ENCODE results near the gene RNF151.
A peak's percentile ranks its signal among the peaks of the same experiment; 100 is the strongest.
"Not testable (repeated sequence)": the region's sequence is repeated elsewhere in the genome, so short reads cannot be mapped to it uniquely, and the experiment has no call there.

Gene RNF151, protein sequence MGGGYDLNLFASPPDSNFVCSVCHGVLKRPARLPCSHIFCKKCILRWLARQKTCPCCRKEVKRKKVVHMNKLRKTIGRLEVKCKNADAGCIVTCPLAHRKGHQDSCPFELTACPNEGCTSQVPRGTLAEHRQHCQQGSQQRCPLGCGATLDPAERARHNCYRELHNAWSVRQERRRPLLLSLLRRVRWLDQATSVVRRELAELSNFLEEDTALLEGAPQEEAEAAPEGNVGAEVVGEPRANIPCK

DNA sequence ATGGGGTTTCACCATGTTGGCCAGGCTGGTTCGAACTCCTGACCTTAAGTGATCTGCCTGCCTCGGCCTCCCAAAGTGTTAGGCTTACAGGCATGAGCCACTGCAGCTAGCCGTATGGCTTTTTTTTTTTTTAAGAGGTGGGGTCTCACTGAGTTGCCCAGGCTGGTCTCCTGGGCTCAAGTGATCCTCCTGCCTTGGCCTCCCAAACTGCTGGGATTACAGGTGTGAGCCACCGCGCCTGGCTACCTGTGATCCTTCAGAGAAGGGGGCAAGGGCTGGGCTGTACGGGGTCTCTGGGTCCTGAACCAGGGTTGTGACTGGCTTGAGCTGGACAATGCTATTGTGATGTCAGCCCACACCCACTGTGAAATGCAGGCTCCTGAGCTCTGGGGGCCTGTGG, at the start of gene RNF151:
Gene RNF151 (plus strand): TSS at position 397 of the 400 bp plus-strand sequence. CDS start 26 bp downstream, outside the sequence.
- DNase-seq = no peak

DNA sequence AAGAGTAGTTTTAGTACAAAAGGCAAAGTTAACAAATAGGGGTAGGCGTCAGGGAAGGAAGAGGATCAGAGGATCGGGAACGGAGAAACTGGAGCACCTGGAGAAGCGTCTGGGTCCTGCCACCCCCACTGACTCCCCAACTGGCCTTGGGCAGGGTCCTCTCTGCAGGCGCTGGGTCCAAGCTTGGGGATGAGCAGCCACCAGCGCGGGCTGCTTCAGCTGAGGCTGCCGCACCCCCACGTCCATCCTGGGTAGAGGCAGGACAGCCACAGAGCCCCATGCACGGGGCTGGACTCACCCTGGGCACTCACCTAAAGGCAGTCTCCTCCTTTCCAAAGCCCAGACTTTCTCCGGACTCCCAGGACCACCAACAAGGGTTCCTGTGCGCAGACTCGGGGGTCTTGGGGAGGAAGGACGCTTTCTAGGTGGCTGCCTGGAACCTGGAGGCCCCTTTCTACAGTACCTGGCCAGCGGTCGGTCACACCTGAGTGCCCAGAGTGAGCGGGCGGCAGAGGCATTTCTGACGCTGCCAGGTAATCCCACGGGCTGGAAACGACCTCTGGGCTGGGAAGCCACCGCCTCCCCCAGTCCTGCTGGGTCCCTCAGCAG, 49.5 kb upstream of the RNF151 start:
- no peak for DNase-seq

DNA sequence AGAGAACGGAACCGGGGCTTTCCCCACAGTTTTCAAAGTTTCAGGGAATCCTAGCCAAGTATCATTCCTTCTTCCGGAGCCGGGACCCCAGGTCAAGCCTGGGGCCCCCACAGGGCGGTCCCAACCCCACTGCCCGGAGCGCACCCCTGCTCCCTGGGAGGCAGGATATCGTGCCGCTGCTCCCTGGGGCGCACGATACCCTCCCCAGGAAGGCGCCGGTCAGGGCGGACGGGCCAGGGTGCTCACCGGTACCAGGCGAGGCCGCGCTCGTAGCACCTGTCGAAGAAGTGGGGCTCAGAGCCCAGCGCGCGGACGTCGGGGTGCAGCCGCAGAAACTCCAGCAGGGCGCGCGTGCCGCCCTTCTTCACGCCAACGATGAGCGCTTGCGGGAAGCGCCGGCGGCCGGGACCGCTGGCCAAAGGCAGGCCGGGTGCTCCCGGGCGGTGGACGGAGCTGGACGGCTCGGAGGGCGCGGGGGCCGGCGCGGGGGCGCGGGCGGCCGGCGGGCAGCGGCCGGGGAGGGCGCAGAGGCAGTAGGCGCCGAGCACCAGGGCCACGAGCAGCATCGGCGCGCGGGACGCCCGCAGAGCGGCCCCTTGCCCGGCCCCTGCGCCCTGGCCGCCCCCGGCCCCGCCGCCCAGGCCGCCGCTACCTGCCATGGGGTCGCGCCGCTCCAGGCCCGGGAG, 48.8 kb upstream of the RNF151 start:
- DNase-seq = no peak

DNA sequence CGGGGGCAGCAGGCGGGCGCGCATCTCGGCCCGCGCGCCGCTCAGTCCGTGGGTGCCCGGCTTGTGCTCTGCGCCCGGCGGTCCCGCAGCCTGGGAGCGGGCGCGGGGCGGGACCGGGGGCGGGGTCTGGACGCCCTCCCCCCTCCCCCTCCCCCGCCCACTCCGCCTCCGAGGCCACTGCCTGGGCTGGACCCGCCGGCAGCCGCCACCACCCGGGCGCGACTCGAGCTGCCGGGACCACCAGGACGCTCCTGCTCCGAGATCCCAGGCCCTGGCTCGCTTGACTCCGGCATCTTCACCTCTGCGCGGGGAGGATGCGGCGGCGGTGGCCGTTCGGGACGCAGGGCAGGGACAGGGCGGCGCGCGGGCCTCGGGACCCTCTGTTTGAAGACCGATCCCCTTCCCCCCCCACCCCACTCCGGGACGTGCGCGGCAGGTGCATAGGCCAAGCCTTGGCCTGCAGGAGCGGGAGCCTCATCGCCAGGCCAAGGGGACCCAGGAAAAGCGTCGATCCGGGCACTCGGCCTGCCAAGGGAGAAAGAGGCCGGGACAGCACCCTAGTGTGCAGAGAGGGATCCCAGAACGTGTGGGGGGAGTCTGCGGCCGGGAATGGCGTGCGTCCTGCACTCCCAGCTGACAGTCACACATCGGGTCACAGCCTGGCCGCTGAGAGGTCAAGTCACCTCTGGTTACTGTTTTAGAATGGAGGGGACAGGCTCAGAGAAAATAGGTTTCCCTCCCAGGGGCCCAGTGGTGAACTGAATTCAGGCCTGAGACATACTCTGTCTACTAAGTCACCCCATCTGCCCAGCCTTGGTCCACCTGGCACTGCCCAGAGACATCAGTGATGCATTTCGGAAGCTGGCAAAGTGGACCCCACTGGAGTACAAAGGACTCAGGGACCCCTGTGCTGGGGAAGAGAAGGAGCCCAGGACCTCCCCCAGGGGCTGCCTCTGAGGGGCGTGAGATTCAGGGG, 48.0 kb upstream of the RNF151 start, which contains the start of gene HS3ST6:
Gene HS3ST6 (minus strand): TSS at position 65 of the 976 bp plus-strand sequence. CDS start 92 bp downstream, outside the sequence.
- DNase-seq = no peak

DNA sequence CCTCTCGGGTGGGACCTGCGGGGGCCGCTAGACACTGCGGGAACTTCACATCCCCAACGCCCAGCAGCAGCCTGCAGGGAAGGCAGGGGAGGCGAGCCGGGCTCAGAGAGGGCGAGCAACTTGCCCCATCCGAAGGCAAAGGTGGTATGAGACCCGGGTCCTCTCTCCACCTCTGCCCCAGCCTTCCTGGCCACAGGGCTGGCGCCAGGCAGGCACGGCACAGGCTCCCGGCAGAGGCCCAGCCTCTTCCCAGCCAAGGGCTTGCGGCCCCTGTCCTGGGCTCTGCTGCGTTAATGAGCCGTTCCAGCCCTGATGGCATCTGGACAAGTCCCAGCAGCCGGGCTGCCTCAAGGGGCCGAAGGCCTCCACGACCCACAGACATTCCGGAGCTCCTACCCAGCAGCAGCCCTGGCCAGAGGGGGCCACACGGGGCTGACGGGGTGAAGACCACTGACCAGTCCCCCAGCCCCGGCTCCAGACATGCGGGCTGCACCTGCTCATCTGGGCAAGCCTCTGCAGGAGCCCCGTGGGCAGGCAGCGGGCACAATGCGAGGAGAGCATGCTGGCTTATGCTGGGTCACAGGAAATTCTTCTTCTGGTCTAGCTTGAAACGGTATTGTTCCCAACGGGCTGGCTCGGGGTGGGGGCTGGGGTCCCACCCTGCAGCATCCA, 47.2 kb upstream of the RNF151 start:
- DNase-seq = no peak

DNA sequence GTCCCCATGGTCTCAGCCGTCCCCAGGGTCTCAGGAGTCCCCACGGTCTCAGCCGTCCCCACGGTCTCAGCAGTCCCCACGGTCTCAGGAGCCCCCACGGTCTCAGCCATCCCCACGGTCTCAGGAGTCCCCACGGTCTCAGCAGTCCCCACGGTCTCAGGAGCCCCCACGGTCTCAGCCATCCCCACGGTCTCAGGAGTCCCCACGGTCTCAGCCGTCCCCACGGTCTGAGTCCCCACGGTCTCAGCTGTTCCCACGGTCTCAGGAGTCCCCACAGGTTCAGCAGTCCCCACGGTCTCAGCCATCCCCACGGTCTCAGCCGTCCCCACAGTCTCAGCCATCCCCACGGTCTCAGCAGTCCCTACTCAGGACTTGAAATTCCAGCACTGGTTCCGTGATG, 46.5 kb upstream of the RNF151 start:
- not testable (repeated sequence) for DNase-seq

DNA sequence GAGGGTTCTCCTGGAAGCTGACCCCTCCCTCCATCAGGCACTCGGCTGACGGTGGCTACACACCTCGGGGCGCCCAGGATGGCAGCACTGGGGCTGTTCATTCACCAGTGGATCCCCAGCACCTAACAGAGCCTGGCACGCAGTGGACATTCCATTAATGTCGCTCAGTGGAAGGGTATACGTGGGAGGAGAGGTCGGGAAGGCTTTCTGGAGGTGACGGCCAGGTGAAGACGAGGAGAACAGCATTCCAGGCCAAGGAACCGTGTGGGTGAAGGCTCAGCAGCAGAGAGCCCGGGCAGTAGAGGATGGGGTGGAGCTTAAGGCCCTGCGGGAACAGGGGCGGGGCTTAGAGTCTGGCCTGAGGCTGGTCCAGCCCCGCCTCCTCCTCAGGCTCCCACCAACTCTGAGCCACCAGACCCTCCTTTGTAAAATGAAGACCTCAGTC, 45.9 kb upstream of the RNF151 start:
- DNase-seq = no peak

DNA sequence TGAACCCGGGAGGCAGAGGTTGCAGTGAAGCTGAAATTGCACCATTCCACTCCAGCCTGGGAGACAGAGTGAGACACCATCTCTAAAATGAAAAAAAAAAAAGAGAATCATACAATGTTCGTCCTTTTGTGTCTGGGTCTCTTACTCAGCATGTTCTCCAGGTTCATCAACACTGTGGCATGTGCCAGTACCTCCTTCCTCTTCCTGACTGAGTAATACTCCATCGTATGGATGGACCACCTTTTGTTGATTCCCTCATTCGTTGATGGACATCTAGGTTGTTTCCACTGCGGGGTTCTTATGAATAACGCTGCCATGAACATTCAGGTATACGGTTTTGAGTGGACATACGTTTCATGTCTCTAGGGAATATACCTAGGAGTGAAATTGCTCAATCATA, 44.3 kb upstream of the RNF151 start:
- DNase-seq = no peak

DNA sequence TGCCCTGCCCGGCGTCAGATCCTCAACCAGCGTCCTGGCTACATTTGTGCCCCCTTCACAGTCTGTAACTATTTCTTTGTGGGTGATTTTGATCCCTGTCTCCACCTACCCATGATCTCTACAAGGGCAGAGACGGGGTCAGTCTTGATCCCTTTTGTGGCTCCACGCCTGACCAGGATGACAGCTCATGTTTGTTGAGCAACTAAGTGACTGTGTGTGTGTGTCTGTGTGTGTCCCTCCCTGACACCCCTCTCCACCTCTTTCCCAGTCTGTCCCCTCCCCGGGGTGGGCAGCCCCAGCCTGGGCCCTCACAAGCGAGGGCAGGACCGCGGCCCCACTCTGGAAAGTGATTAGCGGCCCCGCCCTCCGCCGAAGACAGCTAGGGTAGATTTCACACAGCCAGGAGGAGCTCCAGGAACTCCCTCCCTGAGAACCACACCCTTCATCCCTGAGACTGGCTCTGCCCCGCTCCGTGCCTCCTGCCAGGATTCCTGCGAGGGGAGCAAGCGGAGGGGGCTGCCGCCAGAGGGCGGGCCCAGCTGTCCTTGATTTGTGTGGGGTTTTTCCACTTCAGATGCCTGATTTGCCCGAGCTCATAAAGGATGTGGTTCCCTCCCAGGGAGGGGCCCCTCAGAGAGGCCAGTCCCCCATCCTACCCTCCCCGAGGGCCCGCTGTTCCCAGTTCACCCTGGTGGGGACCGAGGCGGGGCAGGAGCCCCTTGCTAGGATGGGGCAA, 43.2 kb upstream of the RNF151 start:
- DNase-seq = no peak

DNA sequence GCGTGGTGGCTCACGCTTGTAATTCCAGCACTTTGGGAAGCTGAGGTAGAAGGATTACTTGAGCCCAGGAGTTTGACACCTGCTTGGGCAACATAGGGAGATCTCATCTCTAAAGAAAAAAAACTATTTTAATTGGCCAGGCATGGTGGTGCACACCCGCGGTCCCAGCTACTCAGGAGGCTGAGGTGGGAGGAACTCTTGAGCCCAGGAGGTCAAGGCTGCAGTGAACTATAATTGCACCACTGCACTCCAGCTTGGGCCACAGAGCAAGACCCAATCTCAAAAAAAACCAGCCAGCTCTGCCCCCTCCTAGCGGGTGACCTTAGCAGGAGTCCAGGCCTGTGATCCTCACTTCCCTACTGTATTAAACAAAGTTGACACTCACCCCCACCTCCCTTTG, 42.6 kb upstream of the RNF151 start:
- DNase-seq = no peak

DNA sequence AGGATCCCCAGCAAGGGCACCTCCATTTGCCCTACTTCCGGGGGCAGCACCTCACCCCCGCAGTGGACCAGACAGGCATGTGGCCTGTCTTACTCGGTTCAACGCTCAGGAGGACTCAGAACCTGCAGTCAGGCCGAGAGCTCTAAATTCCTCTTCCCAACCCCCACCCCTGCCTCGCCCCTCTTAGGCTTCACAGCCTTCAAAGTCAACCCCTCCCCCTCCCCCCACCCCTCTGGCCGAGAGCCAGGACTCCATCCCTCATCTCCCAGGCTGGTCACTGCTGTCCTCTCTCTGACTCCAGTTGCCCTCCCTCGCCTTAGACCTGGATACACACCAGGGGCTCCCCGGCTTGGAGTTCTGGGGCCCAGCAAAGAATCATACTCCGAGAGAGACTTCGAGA, 40.4 kb upstream of the RNF151 start:
- DNase-seq = no peak

DNA sequence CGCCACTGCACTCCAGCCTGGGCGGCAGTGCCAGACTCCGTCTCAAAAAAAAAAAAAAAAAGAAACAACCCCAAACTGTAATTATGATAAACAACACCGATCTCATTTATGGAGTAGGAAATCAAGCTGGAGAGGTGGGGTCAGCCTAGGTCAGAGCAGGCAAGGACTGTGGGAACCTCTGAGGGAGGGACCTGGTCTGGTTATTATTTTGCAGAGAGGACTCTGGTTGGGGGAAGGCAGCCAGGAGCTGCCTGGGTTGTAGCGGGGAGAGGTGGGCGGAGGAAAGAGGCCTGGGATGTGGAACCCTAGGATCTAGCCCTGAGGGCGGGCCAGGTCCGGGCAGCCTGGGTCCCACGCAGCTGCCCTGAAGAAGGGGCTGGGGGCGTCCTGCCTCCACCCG, 37.6 kb upstream of the RNF151 start:
- DNase-seq = no peak

DNA sequence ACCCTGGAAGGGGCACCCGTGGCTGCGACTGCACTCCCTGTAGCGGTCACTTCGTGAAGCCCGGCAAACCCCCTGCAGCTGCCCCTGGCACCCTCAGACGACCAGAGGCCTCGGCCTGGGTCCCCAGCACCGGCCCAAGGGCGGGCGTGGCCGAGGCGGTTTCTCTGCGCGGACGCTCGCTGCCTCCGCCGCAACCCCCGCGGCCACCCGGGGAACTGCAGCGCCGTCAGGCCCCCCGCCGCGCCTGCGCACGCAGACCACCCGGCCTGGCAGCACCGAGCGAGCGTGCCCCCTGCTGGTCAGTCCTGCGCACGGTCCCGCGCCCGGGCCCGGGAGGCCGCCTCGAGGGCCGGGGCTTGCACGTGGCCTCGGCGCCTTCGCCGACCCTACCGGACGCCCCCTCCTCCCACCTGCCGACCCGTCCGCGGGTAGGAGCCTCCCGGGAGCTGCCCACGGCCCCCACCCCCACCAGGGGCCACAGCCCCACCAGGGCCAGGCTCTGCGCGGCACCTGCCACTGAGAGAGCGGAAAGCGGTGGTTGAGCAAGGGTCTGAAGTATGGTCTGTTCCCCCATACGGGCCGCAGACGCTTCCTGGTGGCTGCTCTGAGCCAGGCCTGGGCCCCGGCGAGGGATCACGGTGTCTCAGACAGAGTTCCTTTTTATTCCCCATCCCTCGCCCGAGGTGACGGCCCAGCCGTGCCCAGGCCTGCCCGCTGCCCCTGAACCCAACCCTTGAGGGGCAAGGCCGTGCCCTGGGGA, 36.9 kb upstream of the RNF151 start:
- peak; percentile 90 to 91 for DNase-seq

DNA sequence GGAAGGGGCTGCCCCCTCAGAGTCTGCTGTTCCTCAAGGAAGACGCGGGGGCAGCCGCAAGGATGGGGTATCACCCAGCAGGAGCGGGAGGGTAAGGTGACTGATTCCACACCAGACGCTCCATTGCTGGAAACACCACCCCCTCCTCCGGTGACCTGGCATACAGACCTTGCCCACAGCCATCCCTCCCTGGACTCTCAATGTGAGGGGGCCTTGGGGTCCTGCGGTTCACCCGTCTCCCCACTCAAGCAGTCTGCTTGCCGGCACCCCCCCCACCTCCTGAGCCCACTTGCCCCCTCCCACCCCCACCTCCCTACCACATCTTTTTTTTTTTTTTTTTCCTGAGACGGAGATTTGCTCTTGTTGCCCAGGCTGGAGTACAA, 36.3 kb upstream of the RNF151 start:
- DNase-seq = no peak

DNA sequence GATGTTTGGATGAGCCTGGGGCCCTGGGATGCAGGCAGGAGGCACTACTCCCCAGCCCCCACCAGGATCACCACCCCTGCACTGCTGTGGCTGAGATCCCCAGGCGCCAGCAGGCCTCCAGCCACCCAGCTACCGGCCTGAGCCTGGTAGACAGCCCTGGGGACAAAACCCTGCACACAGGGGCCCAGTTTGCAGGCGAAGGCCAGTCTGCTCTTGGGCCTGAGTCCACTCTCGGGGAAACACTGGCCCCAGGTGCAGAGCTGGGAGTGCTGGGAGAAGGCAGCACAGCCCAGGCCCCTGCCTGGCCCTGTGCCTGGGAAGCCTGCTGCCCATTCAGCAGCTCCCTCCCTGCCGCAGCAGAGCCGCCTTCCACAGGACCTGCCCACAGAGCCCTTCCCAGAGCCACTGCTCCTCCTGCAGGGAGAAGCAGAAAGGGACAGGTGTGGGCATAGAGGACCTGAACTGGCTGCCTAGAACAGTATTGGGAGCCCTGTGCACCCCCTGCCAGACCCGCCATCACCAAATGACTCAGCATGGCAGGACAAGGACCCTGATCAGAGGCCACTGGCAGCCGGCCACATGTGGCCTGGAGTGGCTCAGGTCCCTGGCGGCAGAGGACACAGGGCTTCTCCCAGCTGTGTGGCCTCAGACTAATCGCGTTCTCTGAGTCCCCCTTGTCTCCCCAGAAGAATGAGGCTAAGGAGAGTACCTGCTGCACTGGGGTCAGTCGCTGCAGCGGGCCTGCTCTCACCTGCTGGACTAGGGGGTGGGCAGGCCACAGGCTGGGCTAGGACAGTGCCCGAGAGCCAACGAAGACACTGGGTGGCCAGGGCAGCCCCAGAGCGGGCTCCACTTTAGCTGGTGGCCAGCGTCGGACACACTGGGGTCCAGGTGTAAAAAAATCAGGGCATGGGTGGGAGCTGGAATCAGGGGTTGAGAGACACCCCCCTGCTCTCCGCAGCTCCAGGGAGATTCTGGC, 34.3 kb upstream of the RNF151 start:
- no peak for DNase-seq

DNA sequence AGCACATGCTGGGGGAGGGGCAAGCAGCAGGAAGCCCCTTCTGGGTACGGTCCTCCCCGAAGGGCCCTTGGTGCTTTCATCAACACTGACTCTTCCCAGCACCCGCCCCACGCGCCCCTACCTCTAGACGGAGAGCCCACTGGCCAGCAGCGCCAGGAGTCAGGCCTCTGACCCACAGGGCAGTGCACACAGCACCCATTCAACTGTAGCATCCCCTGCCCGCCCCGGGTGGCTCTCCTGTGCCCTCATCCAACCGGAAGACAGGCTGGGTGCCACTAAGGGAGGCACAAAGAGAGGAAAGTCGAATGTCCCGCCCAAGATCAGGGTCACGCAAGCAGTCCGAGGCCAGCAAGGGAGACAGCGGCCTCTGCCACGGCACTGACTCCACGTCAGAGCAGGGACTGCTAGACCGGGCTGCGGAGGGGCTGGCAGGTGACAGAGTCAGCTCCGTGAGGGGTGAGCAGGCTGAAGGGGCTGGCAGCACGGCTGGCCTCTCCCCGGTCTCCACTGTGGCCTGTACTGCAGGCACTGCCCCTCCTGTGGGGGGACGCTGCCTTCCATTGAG, 33.5 kb upstream of the RNF151 start:
- no peak for DNase-seq

DNA sequence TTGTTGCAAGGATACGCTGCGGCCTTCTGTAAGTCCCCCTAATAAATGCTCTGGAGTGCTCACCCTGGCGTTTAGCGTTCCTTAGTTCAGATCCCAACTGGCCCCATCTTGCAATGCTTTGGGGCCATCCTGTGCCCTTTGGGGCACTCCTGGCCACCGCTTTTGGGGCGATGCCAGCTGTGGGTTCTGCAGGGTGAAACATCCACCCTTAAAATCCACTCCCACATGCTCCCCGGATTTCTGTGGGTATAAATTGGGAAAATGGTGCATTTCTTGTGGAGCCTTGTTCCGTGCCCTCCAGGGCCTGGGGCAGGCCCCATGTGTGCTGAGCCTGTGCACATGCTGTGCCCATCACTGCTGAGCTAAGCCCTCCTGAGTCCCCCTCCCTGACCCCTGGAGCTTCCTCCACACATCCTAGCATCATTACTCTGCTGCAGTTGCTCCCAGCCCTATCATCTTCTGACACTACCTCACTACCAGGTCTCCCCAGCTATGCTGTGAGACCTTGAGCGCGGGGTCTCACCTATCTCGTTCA, 29.6 kb upstream of the RNF151 start:
- DNase-seq = no peak

DNA sequence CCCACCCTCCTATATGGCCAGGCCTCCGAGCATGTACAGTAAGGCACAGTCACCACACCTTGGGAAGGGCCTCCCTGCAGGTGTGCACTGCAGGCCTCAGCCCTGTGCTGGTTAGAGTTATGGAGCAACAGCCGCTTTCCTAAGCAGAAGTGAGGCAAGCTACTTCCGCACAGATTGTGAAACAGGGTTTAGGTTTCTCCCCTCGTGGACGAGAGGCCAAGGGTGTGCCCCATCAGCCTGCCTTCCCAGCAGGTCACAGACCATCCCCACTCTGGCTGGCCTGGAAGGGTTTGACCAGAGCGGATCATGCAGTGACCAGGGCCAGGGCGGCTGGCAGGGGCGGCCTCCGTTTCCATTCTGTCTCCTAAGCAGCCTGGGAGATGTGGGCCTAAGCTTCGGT, 28.3 kb upstream of the RNF151 start:
- peak in 1 of 2 donors; percentile 59 for DNase-seq

DNA sequence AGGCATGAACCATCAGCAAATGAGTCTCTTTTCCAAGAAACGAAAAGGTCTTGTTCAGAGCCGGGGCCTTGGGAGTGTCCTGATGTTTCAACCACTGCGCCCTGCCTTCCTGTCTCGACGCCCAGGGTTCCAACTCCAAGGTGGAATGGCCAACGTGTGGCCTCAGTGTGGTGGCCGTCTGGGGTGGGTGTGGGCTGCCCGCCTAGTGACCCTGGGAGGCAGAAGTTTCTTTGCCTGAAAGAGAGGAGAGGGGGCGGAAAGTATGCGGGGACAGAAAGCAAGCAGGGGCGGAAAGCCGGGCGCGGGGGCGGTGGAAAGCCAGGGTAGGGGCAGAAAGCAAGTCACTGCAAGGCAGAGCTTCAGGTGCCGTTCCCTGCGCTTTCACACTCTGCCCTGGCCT, 27.7 kb upstream of the RNF151 start:
- DNase-seq = no peak
